K562 (cell line): Measurements from ENCODE around the gene CNTN5. TPM values are rescaled to one million over a fixed set of nuclear protein-coding genes. Genes with fewer than 3 reads are reported as not detected.

Source experiments
- CBFB ChIP-seq: sonication (generic); formaldehyde crosslinking; IDR thresholded peaks from 2 replicates; pipeline ENCODE4 v1.4.0; 2020; ENCODE audit warnings: mild to moderate bottlenecking, missing genetic modification reagents
- CC2D1A ChIP-seq: fragments of 450-650 bp; IDR thresholded peaks from 2 replicates; pipeline ENCODE4 v1.6.1; 2017; ENCODE audit warnings: mild to moderate bottlenecking
- HDGF ChIP-seq: fragments of 450-650 bp; IDR thresholded peaks from 2 replicates; pipeline ENCODE4 v1.6.1; 2016
- HMG20B ChIP-seq: fragments of 250-450 bp; sonication (Bioruptor Pico); IDR thresholded peaks from 2 replicates; pipeline ENCODE4 v1.5.0; 2021; ENCODE audit warnings: mild to moderate bottlenecking
- KLF16 ChIP-seq: IDR thresholded peaks from 2 replicates; pipeline ENCODE4 v1.6.1; 2016; ENCODE audit warnings: antibody characterized with exemption
- NR4A1 ChIP-seq, 2 experiments: fragments of 250-450 bp in 1 of 2; fragments of 450-650 bp in 1 of 2; sonication (Bioruptor Pico) in 1 of 2; IDR thresholded peaks; 2 replicates each; pipeline versions ENCODE4 v1.4.0 to v1.6.1; 2016 to 2020; ENCODE audit warnings: mild to moderate bottlenecking in 2 of 2, missing compliant biosample characterization in 1 of 2, missing genetic modification characterization in 1 of 2, moderate library complexity in 1 of 2
- PURB ChIP-seq: sonication (generic); formaldehyde crosslinking; IDR thresholded peaks from 2 replicates; pipeline ENCODE4 v1.9.0; 2021; ENCODE audit warnings: low read depth, mild to moderate bottlenecking, missing genetic modification reagents
- SMAD3 ChIP-seq: fragments of 450-650 bp; formaldehyde crosslinking; conservative IDR thresholded peaks from 2 replicates; pipeline ENCODE4 v1.4.0; 2020; ENCODE audit warnings: mild to moderate bottlenecking
- SMARCA4 ChIP-seq: fragments of 450-650 bp; IDR thresholded peaks from 2 replicates; pipeline ENCODE4 v1.6.1; 2016
- TEAD2 ChIP-seq: fragments of 450-650 bp; IDR thresholded peaks from 2 replicates; pipeline ENCODE4 v1.6.1; 2016; ENCODE audit warnings: missing genetic modification characterization, control low read depth, missing compliant biosample characterization
- ZBTB49 ChIP-seq: sonication (generic); formaldehyde crosslinking; IDR thresholded peaks from 2 replicates; pipeline ENCODE4 v1.8.0; 2022; ENCODE audit warnings: missing genetic modification reagents, mild to moderate bottlenecking, borderline replicate concordance
- ZNF175 ChIP-seq: fragments of 200-800 bp; sonication (Bioruptor generic); IDR thresholded peaks from 2 replicates; pipeline ENCODE4 v1.6.1; 2016; ENCODE audit warnings: low read depth, mild to moderate bottlenecking, missing genetic modification characterization, missing compliant biosample characterization
- polyA plus RNA-seq, 8 experiments: library from polyadenylated mRNA; depleted of rRNA in 4 of 8; stranded (reverse) in 5 of 8; unstranded in 3 of 8; fragments of >200 nt; fragmentation: Nextera tagmentation in 2 of 8; fragmentation: Illumina TruSeq in 1 of 8; extraction: Ambion mirVana in 2 of 8; extraction: Trizol in 1 of 8; gene quantifications; 2 replicates each; pipeline versions ENCODE4 v1.2.1 to v1.2.3, GENCODE V29; 2011 to 2014; ENCODE audit warnings: inconsistent platforms in 1 of 8, missing spikeins in 1 of 8
- total RNA-seq, 7 experiments: library from RNA; depleted of rRNA in 6 of 7; stranded (reverse); fragments of >200 nt in 6 of 7; fragmentation: Illumina TruSeq in 2 of 7; extraction: Trizol in 2 of 7; gene quantifications; 2 replicates each; pipeline versions ENCODE4 v1.2.1 to v1.2.3, GENCODE V29; 2011 to 2021; ENCODE audit warnings: low replicate concordance in 1 of 7
- TF ChIP-seq, protein P1 (sequence below): fragments of 450-650 bp; IDR thresholded peaks from 2 replicates; pipeline ENCODE4 v1.6.1; 2016; ENCODE audit warnings: mild to moderate bottlenecking, moderate library complexity
- TF ChIP-seq, protein P2 (sequence below): fragments of 250-450 bp; sonication (Bioruptor Pico); IDR thresholded peaks from 2 replicates; pipeline ENCODE4 v1.8.0; 2021; ENCODE audit warnings: moderate library complexity, mild to moderate bottlenecking, inconsistent platforms

Gene CNTN5
- total and polyA plus RNA-seq, 9 of the 15 experiments (the other 6 are each of a cell fraction or from before 2014, with no cell fraction given): 0.03 TPM; not detected in 8

DNA sequence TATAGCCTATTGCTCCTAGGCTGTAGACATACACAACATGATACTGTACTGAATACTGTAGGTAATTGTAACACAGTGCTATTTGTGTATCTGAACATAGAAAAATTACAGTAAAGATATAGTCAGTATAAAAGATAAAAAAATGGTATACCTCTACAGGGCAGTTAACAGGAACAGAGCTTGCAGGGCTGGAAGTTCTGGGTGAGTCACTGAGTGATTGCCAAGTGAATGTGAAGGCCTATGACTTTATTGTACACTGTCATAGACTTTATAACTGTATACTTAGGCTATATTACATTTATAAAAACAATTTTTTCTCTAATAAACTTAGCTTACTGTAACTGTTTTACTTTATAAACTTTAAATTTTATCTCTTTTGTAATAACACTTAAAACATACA lies 1334.0 kb downstream of the CNTN5 start (continued):
- TF ChIP-seq, protein P1, sequence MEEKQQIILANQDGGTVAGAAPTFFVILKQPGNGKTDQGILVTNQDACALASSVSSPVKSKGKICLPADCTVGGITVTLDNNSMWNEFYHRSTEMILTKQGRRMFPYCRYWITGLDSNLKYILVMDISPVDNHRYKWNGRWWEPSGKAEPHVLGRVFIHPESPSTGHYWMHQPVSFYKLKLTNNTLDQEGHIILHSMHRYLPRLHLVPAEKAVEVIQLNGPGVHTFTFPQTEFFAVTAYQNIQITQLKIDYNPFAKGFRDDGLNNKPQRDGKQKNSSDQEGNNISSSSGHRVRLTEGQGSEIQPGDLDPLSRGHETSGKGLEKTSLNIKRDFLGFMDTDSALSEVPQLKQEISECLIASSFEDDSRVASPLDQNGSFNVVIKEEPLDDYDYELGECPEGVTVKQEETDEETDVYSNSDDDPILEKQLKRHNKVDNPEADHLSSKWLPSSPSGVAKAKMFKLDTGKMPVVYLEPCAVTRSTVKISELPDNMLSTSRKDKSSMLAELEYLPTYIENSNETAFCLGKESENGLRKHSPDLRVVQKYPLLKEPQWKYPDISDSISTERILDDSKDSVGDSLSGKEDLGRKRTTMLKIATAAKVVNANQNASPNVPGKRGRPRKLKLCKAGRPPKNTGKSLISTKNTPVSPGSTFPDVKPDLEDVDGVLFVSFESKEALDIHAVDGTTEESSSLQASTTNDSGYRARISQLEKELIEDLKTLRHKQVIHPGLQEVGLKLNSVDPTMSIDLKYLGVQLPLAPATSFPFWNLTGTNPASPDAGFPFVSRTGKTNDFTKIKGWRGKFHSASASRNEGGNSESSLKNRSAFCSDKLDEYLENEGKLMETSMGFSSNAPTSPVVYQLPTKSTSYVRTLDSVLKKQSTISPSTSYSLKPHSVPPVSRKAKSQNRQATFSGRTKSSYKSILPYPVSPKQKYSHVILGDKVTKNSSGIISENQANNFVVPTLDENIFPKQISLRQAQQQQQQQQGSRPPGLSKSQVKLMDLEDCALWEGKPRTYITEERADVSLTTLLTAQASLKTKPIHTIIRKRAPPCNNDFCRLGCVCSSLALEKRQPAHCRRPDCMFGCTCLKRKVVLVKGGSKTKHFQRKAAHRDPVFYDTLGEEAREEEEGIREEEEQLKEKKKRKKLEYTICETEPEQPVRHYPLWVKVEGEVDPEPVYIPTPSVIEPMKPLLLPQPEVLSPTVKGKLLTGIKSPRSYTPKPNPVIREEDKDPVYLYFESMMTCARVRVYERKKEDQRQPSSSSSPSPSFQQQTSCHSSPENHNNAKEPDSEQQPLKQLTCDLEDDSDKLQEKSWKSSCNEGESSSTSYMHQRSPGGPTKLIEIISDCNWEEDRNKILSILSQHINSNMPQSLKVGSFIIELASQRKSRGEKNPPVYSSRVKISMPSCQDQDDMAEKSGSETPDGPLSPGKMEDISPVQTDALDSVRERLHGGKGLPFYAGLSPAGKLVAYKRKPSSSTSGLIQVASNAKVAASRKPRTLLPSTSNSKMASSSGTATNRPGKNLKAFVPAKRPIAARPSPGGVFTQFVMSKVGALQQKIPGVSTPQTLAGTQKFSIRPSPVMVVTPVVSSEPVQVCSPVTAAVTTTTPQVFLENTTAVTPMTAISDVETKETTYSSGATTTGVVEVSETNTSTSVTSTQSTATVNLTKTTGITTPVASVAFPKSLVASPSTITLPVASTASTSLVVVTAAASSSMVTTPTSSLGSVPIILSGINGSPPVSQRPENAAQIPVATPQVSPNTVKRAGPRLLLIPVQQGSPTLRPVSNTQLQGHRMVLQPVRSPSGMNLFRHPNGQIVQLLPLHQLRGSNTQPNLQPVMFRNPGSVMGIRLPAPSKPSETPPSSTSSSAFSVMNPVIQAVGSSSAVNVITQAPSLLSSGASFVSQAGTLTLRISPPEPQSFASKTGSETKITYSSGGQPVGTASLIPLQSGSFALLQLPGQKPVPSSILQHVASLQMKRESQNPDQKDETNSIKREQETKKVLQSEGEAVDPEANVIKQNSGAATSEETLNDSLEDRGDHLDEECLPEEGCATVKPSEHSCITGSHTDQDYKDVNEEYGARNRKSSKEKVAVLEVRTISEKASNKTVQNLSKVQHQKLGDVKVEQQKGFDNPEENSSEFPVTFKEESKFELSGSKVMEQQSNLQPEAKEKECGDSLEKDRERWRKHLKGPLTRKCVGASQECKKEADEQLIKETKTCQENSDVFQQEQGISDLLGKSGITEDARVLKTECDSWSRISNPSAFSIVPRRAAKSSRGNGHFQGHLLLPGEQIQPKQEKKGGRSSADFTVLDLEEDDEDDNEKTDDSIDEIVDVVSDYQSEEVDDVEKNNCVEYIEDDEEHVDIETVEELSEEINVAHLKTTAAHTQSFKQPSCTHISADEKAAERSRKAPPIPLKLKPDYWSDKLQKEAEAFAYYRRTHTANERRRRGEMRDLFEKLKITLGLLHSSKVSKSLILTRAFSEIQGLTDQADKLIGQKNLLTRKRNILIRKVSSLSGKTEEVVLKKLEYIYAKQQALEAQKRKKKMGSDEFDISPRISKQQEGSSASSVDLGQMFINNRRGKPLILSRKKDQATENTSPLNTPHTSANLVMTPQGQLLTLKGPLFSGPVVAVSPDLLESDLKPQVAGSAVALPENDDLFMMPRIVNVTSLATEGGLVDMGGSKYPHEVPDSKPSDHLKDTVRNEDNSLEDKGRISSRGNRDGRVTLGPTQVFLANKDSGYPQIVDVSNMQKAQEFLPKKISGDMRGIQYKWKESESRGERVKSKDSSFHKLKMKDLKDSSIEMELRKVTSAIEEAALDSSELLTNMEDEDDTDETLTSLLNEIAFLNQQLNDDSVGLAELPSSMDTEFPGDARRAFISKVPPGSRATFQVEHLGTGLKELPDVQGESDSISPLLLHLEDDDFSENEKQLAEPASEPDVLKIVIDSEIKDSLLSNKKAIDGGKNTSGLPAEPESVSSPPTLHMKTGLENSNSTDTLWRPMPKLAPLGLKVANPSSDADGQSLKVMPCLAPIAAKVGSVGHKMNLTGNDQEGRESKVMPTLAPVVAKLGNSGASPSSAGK: no peak
- TF ChIP-seq HMG20B (CRISPR knock-in tag) (no peak), NR4A1 (CRISPR knock-in tag; IDR thresholded peaks at IDR 0.05) (no peak), NR4A1 (tag; IDR thresholded peaks at IDR 0.05) (no peak), ZBTB49 (CRISPR knock-in tag) (no peak), CC2D1A (no peak), TEAD2 (tag) (no peak), ZNF175 (CRISPR knock-in tag) (no peak), SMAD3 (CRISPR knock-in tag) (no peak), SMARCA4 (no peak), PURB (no peak), HDGF (no peak), CBFB (CRISPR knock-in tag) (no peak), KLF16 (no peak)
- TF ChIP-seq, protein P2, sequence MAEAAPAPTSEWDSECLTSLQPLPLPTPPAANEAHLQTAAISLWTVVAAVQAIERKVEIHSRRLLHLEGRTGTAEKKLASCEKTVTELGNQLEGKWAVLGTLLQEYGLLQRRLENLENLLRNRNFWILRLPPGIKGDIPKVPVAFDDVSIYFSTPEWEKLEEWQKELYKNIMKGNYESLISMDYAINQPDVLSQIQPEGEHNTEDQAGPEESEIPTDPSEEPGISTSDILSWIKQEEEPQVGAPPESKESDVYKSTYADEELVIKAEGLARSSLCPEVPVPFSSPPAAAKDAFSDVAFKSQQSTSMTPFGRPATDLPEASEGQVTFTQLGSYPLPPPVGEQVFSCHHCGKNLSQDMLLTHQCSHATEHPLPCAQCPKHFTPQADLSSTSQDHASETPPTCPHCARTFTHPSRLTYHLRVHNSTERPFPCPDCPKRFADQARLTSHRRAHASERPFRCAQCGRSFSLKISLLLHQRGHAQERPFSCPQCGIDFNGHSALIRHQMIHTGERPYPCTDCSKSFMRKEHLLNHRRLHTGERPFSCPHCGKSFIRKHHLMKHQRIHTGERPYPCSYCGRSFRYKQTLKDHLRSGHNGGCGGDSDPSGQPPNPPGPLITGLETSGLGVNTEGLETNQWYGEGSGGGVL (CRISPR knock-in tag): no peak
